ENCODE measurements around the gene MAP1LC3B. TPM values are rescaled to one million over a fixed set of nuclear protein-coding genes. Genes with fewer than 3 reads are reported as not detected.

Gene MAP1LC3B
- total and polyA plus RNA-seq, 2 of the 8 experiments (the other 6 are each of a cell fraction or from before 2014, with no cell fraction given): 29.5 to 48.5 TPM

DNA sequence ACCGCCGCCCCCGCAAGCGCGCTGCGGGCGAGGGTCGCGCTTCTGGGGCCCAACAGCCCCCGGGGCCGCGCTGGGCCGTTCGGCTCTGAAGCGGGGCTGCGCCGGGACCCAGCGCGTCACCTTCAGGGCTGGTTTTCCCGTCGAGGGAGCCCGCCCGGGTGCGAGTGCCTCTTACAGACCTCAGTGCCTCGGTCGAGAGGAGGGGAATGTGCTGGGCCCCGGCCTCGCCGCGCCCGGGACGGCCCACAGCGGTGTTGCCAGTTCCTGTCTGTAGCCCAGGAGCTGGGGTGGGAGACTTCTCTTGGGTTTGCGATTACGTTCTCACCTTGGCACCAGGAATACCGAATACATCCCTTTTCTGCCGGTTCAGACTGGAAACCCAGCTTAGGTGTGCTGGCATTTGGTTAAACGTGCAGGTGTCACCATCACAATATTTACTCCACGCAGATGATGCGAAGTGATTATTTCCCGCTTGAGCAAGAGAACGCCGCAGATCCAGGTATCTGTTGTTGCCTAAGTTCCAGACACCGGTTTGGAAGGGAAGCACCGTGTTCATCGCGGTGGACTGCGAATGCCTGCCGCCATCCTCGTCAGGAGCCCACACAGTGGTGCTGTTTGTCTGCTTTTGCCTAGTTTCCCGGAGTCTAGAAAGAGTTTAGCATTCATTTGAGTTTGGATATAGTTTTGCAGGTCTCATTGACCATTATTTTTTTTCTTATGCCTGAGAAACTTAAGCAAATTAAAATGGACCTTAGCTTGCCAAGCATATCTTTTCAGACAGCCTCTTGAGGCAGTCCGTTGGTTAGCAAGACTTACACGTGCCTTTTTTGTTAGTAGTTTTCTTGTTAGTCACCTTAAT lies 914 bp downstream of the MAP1LC3B start (continued):
- TF ChIP-seq PHF8 (conservative IDR thresholded peaks at IDR 0.05; ENCODE audit: low read depth, low read length) (no peak), RFX5 (IDR thresholded peaks at IDR 0.05; ENCODE audit: borderline replicate concordance, low read depth, low read length) (no peak), SIN3A (conservative IDR thresholded peaks at IDR 0.05 in 1 of 2, IDR thresholded peaks at IDR 0.05 in 1 of 2; ENCODE audit: low read depth in 1 of 2, low read length in 2 of 2) (peak; percentile 16 to 70; a peak in 1 of 4 replicates), EGR1 (IDR thresholded peaks at IDR 0.05; ENCODE audit: borderline replicate concordance, low read depth, low read length) (peak; percentile 46; the same call in 1 of the 2 replicates), CHD2 (IDR thresholded peaks at IDR 0.05; ENCODE audit: low read length) (no peak), ZNF274 (IDR thresholded peaks at IDR 0.05; ENCODE audit: borderline replicate concordance, extremely low read depth, low read length) (no peak), RAD21 (IDR thresholded peaks at IDR 0.05 in 1 of 2, conservative IDR thresholded peaks at IDR 0.05 in 1 of 2; ENCODE audit: low read depth in 2 of 2, low read length in 2 of 2) (peak; percentile 47 to 64), RBBP5 (IDR thresholded peaks at IDR 0.05; ENCODE audit: borderline replicate concordance, low read depth, low read length) (peak; percentile 35; the same call in 1 of the 2 replicates), TEAD4 (IDR thresholded peaks at IDR 0.05; ENCODE audit: low read depth, low read length) (no peak)
